ENCODE measurements around the gene LVRN. TPM values are rescaled to one million over a fixed set of nuclear protein-coding genes. Genes with fewer than 3 reads are reported as not detected.
A peak's percentile ranks its signal among the peaks of the same experiment; 100 is the strongest.

LVRN gene
- total RNA-seq, 3 donors from 2014 or later: 2.6 to 72.3 (median 3.3) TPM

DNA sequence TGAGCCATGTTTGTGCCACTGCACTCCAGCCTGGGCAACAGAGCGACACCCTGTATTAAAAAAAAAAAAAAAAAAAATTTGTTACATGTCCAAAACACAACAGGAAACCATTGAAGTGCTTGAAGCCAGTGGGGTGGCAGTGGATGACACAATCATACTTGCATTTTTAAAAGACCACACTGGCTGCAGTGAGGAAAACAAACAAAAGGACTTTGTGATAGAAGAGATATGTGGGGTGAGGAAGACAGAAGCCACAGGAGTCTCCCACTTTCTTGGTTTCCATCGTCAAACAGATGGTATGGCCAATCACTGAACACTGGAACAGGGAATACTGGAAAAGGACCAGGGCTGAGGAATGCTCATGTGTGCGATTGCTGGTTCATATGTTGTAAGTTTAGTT, 101.7 kb downstream of the LVRN start:
- Histone ChIP-seq H3K36me3 (no peaks in the 10 kb centered on the region), H3K9me3 (no peaks in the 10 kb centered on the region), H3K27me3 (no peaks in the 10 kb centered on the region), H3K4me3 (no peak overlapping the region), H3K4me1 (no peaks in the 10 kb centered on the region), H3K27ac (no peak overlapping the region)
- no peak for TF ChIP-seq CTCF (IDR thresholded peaks at IDR 0.05)
- no peak for TF ChIP-seq POLR2AphosphoS5 (IDR thresholded peaks at IDR 0.05)
- TF ChIP-seq POLR2A (IDR thresholded peaks at IDR 0.05): no peak
- DNase-seq (ENCODE audit: low spot score in 2 of 2): no peak
- intact Hi-C loops (cut with DNase I; ENCODE audit: low total_unique reads): no loop called here

DNA sequence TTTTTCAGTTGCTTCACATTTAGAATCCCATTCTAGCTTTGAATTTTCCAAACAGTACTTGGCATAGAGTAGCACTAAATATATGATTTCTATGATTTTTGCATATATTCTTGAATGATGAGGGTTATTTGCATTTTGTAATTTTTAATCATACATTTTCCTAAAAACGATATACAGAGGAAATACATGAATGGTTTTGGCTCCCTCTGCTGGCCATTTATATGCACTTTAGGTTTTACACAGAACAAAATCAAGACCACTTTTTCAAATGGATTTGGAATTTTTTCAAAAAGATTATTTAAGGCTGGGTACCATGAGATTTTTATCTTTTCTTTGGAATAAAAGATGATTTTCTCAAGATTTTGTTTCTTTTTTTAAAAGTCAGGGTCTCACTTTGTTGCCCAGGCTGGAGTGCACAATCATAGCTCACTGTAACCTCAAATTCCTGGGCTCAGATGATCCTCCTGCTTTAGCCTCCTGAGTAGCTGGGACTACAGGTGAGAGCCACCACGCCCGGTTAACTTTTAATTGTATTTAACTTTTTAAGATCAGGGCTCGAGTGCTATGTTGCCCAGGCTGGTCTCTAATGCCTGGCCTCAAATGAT, 105.9 kb downstream of the LVRN start:
- Histone ChIP-seq H3K27me3 (no peaks in the 10 kb centered on the region), H3K4me1 (no peaks in the 10 kb centered on the region), H3K27ac (no peak overlapping the region), H3K4me3 (no peak overlapping the region), H3K9me3 (no peaks in the 10 kb centered on the region), H3K36me3 (no peaks in the 10 kb centered on the region)
- no peak for DNase-seq (ENCODE audit: low spot score in 2 of 2)
- TF ChIP-seq POLR2AphosphoS5 (IDR thresholded peaks at IDR 0.05): no peak
- TF ChIP-seq POLR2A (IDR thresholded peaks at IDR 0.05): no peak
- TF ChIP-seq CTCF (IDR thresholded peaks at IDR 0.05): peak; percentile 74 to 83 (median 77)
- intact Hi-C loops (cut with DNase I; ENCODE audit: low total_unique reads): no loop called here

DNA sequence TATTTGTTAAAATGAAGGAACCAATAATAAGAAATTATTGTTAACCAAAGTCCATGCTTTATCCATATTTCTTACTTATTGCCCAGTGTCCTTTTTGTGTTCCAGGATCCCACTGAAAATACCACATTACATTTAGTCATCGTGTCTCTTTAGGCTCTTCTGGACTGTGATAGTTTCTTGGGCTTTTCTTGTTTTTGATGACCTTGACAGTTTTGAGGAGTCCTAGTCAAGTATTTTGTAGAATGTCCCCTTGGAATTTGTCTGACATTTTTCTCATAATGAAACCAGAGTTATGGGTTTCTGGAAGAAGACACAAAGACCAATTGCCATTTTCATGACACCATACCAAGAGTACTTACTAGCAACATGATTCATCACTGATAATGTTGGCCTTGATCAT, 108.9 kb downstream of the LVRN start:
- TF ChIP-seq POLR2AphosphoS5 (IDR thresholded peaks at IDR 0.05) (no peak), POLR2A (IDR thresholded peaks at IDR 0.05) (no peak), CTCF (IDR thresholded peaks at IDR 0.05) (no peak)

DNA sequence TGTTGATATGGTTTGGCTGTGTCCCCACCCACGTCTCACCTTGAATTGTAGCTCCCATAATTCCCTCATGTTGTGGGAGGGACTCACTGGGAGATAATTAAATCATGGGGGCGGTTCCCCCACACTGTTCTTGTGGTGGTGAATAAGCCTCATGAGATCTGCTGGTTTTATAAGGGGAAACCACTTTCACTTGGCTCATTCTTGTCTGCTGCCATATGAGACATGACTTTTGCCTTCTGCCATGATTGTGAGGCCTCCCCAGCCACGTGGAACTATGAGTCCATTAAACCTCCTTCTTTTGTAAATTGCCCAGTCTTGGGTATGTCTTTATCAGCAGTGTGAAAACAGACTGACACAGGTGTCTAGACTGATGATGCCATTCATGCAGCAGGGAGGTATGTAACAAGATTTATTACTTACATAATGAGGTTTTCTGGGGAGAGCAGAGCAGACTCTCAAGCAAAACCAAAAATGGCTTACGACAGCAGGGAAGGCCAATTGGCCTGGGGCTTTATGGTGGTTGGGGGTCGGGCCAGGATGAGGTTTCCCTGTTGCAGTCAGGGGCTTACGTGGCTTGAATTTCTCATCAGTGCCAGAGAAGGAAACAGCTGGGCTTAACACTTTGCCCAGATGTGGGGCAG, 113.0 kb downstream of the LVRN start:
- intact Hi-C loops (cut with DNase I; ENCODE audit: low total_unique reads): no loop called here

More for the DNA sequence above, 108.9 kb downstream of the LVRN start:
- Histone ChIP-seq H3K4me3 (no peak overlapping the region), H3K4me1 (no peaks in the 10 kb centered on the region), H3K36me3 (no peaks in the 10 kb centered on the region), H3K9me3 (no peaks in the 10 kb centered on the region), H3K27me3 (no peaks in the 10 kb centered on the region), H3K27ac (no peak overlapping the region)
- DNase-seq (ENCODE audit: low spot score in 2 of 2): no peak
- intact Hi-C loops (cut with DNase I; ENCODE audit: low total_unique reads): no loop called here

More for the DNA sequence above, 113.0 kb downstream of the LVRN start:
- no peak for TF ChIP-seq CTCF (IDR thresholded peaks at IDR 0.05)
- no peak for TF ChIP-seq POLR2A (IDR thresholded peaks at IDR 0.05)
- no peak for TF ChIP-seq POLR2AphosphoS5 (IDR thresholded peaks at IDR 0.05)
- H3K4me1 ChIP-seq: no peaks in the 10 kb centered on the region
- no peak overlapping the region for H3K4me3 ChIP-seq
- no peaks in the 10 kb centered on the region for H3K27me3 ChIP-seq
- H3K36me3 ChIP-seq: no peaks in the 10 kb centered on the region
- no peak overlapping the region for H3K27ac ChIP-seq
- H3K9me3 ChIP-seq: no peaks in the 10 kb centered on the region
- no peak for DNase-seq (ENCODE audit: low spot score in 2 of 2)
